GM21576 (cell line): Measurements from ENCODE around the gene SRP72.

ENCODE experiments used
- ATAC-seq: cut with Tn5 transposase; IDR thresholded peaks from one replicate; pipeline ENCODE4 v1.9.1; 2021; ENCODE audit warnings: mild to moderate bottlenecking, moderate library complexity; ENCODE audit not compliant: unreplicated experiment

SRP72 gene

DNA sequence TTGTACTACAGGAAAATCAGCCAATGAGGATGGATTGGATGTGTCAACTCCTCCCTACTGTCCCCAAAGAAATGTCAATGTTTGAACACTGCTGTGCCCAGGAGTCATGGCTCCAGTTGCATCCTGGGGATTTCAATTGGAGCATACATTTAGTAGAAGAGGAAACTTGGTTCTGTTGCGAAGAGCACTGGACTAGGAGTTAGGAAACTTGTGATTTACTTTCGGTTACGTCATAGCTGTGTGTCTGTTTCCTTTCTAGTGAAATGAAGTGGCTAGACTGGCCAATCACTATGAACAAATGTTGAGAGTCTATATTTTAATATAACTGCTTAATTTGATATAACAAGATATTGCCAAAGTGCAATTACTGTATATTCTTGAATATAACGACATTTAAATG lies 73.4 kb downstream of the SRP72 start:
- no peak for ATAC-seq

GRCh38 chr4:56544573-56545131 lies 77.2 kb downstream of the SRP72 start:
- peak; percentile 93 for ATAC-seq

- no peak for ATAC-seq
Measured at GRCh38 chr4:56550642-56551041, 83.2 kb downstream of the SRP72 start.

GRCh38 chr4:56551516-56551915 lies 84.1 kb downstream of the SRP72 start:
- ATAC-seq: no peak

- ATAC-seq: no peak
Measured at GRCh38 chr4:56552273-56552672, 84.9 kb downstream of the SRP72 start.
